DOHH2 (cell line): Measurements from ENCODE around the gene ZNF668.

ENCODE experiments used
- H3F3A ChIP-seq: fragments of 200-600 bp; sonication (generic), shearing (Covaris generic); 2 replicates; pipeline ENCODE4 v1.6.0; 2016; ENCODE audit warnings: antibody characterized with exemption, mild to moderate bottlenecking; ENCODE audit not compliant: control insufficient read depth, insufficient read depth
- H3K27ac ChIP-seq: fragments of 200-600 bp; sonication (generic); 2 replicates; pipeline ENCODE4 v1.5.1; 2014; ENCODE audit warnings: low read depth, mild to moderate bottlenecking, low read length, moderate library complexity
- H3K27me3 ChIP-seq: fragments of 200-600 bp; sonication (generic); 2 replicates; pipeline ENCODE4 v1.6.1; 2014; ENCODE audit warnings: mild to moderate bottlenecking, low read length, mixed read lengths; ENCODE audit not compliant: control insufficient read depth
- H3K36me3 ChIP-seq: fragments of 200-600 bp; sonication (generic); 2 replicates; pipeline ENCODE4 v1.6.1; 2014; ENCODE audit warnings: mild to moderate bottlenecking, low read length, moderate library complexity, mixed read lengths; ENCODE audit not compliant: control insufficient read depth
- H3K4me1 ChIP-seq: fragments of 200-600 bp; sonication (generic); 2 replicates; pipeline ENCODE4 v1.6.1; 2014; ENCODE audit warnings: mild to moderate bottlenecking, low read length, mixed read lengths; ENCODE audit not compliant: control insufficient read depth
- H3K4me2 ChIP-seq: fragments of 200-600 bp; sonication (generic); 2 replicates; pipeline ENCODE4 v1.6.0; 2014; ENCODE audit warnings: mild to moderate bottlenecking, low read length, moderate library complexity
- H3K4me3 ChIP-seq: fragments of 200-600 bp; sonication (generic); 2 replicates; pipeline ENCODE4 v1.5.1; 2014; ENCODE audit warnings: mild to moderate bottlenecking, low read length, mixed read lengths
- H3K79me2 ChIP-seq: fragments of 200-600 bp; sonication (generic); 2 replicates; pipeline ENCODE4 v1.6.1; 2014; ENCODE audit warnings: mild to moderate bottlenecking, low read length, mixed read lengths; ENCODE audit not compliant: control insufficient read depth
- H3K9me2 ChIP-seq: fragments of 200-600 bp; sonication (generic); replicated peaks from 2 replicates; pipeline ENCODE4 v1.6.1; 2014; ENCODE audit warnings: mild to moderate bottlenecking, low read length, mixed read lengths; ENCODE audit not compliant: control insufficient read depth
- H3K9me3 ChIP-seq: fragments of 200-600 bp; sonication (generic); 2 replicates; pipeline ENCODE4 v1.6.1; 2014; ENCODE audit warnings: antibody characterized with exemption, low read length, mixed read lengths; ENCODE audit not compliant: control insufficient read depth, insufficient read depth
- H4K20me1 ChIP-seq: fragments of 200-600 bp; sonication (generic); 2 replicates; pipeline ENCODE4 v1.6.0; 2014; ENCODE audit warnings: low read depth, mild to moderate bottlenecking, antibody characterized with exemption, low read length, moderate library complexity; ENCODE audit not compliant: control insufficient read depth, insufficient read depth
- EZH2phosphoT487 ChIP-seq: fragments of 200-600 bp; sonication (generic); IDR thresholded peaks from 2 replicates; pipeline ENCODE4 v1.6.1; 2017; ENCODE audit warnings: borderline replicate concordance, mild to moderate bottlenecking, antibody characterized with exemption, low read length, moderate library complexity, mixed read lengths
- TF ChIP-seq, protein P1 (sequence below): fragments of 200-600 bp; sonication (generic); IDR thresholded peaks from one replicate; pipeline ENCODE4 v1.5.1; 2014; ENCODE audit warnings: antibody characterized with exemption, mild to moderate bottlenecking, low read depth, low read length; ENCODE audit not compliant: poor library complexity, severe bottlenecking

ZNF668 gene

GRCh38 chr16:31038993-31039392 is 35.0 kb downstream of the ZNF668 start:
- H4K20me1 ChIP-seq = no peaks in the 10 kb centered on the region
- no peaks in the 10 kb centered on the region for H3K27me3 ChIP-seq
- H3K4me3 ChIP-seq = no peak overlapping the region
- H3K9me3 ChIP-seq = no peaks in the 10 kb centered on the region
- H3K9me2 ChIP-seq = no peaks in the 10 kb centered on the region
- no peak overlapping the region for H3K4me2 ChIP-seq
- no peak overlapping the region for H3K27ac ChIP-seq
- H3K36me3 ChIP-seq = peaks cover 24% of the 10 kb centered on the region
- peaks cover 7% of the 10 kb centered on the region for H3K4me1 ChIP-seq
- no peaks in the 10 kb centered on the region for H3F3A ChIP-seq
- H3K79me2 ChIP-seq = peaks cover 6% of the 10 kb centered on the region
- TF ChIP-seq, protein P1, sequence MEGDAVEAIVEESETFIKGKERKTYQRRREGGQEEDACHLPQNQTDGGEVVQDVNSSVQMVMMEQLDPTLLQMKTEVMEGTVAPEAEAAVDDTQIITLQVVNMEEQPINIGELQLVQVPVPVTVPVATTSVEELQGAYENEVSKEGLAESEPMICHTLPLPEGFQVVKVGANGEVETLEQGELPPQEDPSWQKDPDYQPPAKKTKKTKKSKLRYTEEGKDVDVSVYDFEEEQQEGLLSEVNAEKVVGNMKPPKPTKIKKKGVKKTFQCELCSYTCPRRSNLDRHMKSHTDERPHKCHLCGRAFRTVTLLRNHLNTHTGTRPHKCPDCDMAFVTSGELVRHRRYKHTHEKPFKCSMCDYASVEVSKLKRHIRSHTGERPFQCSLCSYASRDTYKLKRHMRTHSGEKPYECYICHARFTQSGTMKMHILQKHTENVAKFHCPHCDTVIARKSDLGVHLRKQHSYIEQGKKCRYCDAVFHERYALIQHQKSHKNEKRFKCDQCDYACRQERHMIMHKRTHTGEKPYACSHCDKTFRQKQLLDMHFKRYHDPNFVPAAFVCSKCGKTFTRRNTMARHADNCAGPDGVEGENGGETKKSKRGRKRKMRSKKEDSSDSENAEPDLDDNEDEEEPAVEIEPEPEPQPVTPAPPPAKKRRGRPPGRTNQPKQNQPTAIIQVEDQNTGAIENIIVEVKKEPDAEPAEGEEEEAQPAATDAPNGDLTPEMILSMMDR = no peak
- no peak for TF ChIP-seq EZH2phosphoT487

DNA sequence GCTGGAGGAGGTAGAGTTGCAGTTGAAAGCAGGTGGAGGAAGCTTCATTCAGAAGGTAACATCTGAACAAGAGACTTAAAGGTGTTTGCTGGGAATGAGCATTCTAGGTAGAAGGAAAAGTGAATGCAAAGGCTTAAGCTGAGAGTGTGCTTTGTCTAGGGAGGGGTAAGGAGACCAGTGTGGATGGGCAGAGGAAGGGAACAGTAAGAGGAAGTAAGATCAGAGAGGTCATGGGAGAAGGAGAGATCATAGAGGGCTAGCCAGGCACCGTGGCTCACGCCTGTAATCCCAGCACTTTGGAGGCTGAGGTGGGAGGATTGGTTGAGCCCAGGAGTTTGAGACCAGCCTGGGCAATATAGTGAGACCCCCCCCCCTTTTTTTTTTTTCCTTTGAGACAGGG is 37.3 kb downstream of the ZNF668 start:
- Histone ChIP-seq H3K4me1 (peaks cover 20% of the 10 kb centered on the region), H3K4me2 (no peak overlapping the region), H3K27ac (no peak overlapping the region), H3K79me2 (peaks cover 11% of the 10 kb centered on the region), H3K27me3 (no peaks in the 10 kb centered on the region), H3K4me3 (no peak overlapping the region), H4K20me1 (no peaks in the 10 kb centered on the region), H3K9me2 (no peaks in the 10 kb centered on the region), H3K36me3 (peaks cover 24% of the 10 kb centered on the region), H3K9me3 (no peaks in the 10 kb centered on the region), H3F3A (no peaks in the 10 kb centered on the region)
- TF ChIP-seq EZH2phosphoT487 = no peak
- TF ChIP-seq, protein P1 = no peak

- peak overlapping the region; percentile 91 for H3K4me2 ChIP-seq
- H3K4me1 ChIP-seq = peaks cover 20% of the 10 kb centered on the region
- H3K9me2 ChIP-seq = no peaks in the 10 kb centered on the region
- peaks cover 18% of the 10 kb centered on the region for H3K36me3 ChIP-seq
- H3K4me3 ChIP-seq = peak overlapping the region; percentile 100
- H3F3A ChIP-seq = no peaks in the 10 kb centered on the region
- H3K79me2 ChIP-seq = peaks cover 11% of the 10 kb centered on the region
- H3K9me3 ChIP-seq = no peaks in the 10 kb centered on the region
- H3K27ac ChIP-seq = peak overlapping the region; percentile 10
- H3K27me3 ChIP-seq = no peaks in the 10 kb centered on the region
- no peaks in the 10 kb centered on the region for H4K20me1 ChIP-seq
- TF ChIP-seq EZH2phosphoT487 = no peak
- TF ChIP-seq, protein P1 = no peak
Observed at GRCh38 chr16:31033709-31034492, 40.1 kb downstream of the ZNF668 start.
